Fibroblast of lung (primary cell): ENCODE measurements around the gene TDP1. TPM values are rescaled to one million over a fixed set of nuclear protein-coding genes. Genes with fewer than 3 reads are reported as not detected.

Experiments used
- DNase-seq, 2 donors: peaks; one replicate each; pipeline versions ENCODE4 v3.0.0 to v3.0.0-alpha.2; 2010; ENCODE audit warnings: low read depth in 2 of 2
- H2AFZ ChIP-seq: 2 replicates; pipeline ENCODE4 v1.5.1; 2012; ENCODE audit warnings: low read length, control low read depth, inconsistent platforms
- H3K27ac ChIP-seq: 2 replicates; pipeline ENCODE4 v1.5.1; 2011; ENCODE audit warnings: low read length, control low read depth; ENCODE audit not compliant: insufficient read depth
- H3K27me3 ChIP-seq: 2 replicates; pipeline ENCODE4 v1.5.1; 2011; ENCODE audit warnings: mild to moderate bottlenecking, low read length; ENCODE audit not compliant: control insufficient read depth, insufficient read depth
- H3K36me3 ChIP-seq: 2 replicates; pipeline ENCODE4 v1.5.1; 2011; ENCODE audit warnings: low read length; ENCODE audit not compliant: control insufficient read depth, insufficient read depth
- H3K4me1 ChIP-seq: 2 replicates; pipeline ENCODE4 v1.5.1; 2011; ENCODE audit warnings: low read length; ENCODE audit not compliant: control insufficient read depth, insufficient read depth; ENCODE audit errors: extremely low read depth
- H3K4me2 ChIP-seq: 2 replicates; pipeline ENCODE4 v1.5.1; 2011; ENCODE audit warnings: low read length, control low read depth; ENCODE audit not compliant: insufficient read depth; ENCODE audit errors: extremely low read depth
- H3K4me3 ChIP-seq, 4 experiments: fragments of 200-600 bp in 1 of 4; sonication (generic) in 1 of 4; replicated peaks in 1 of 4; 2 replicates each; pipeline ENCODE4 v1.5.1; 2011 to 2016; ENCODE audit warnings: low read length in 4 of 4, low read depth in 3 of 4, mild to moderate bottlenecking in 3 of 4, control low read depth in 2 of 4, inconsistent platforms in 1 of 4, mixed read lengths in 1 of 4; ENCODE audit not compliant: insufficient read depth in 1 of 4; ENCODE audit errors: control extremely low read depth in 1 of 4
- H3K79me2 ChIP-seq: 2 replicates; pipeline ENCODE4 v1.5.1; 2012; ENCODE audit warnings: mild to moderate bottlenecking, low read length, inconsistent platforms; ENCODE audit not compliant: control insufficient read depth, insufficient read depth
- H3K9ac ChIP-seq: 2 replicates; pipeline ENCODE4 v1.5.1; 2011; ENCODE audit warnings: mild to moderate bottlenecking, low read length, control low read depth; ENCODE audit not compliant: insufficient read depth
- H3K9me3 ChIP-seq: 2 replicates; pipeline ENCODE4 v1.5.1; 2012; ENCODE audit warnings: low read depth, low read length; ENCODE audit not compliant: control insufficient read depth, insufficient read depth
- H4K20me1 ChIP-seq: 2 replicates; pipeline ENCODE4 v1.5.1; 2011; ENCODE audit warnings: low read length; ENCODE audit not compliant: control insufficient read depth, insufficient read depth; ENCODE audit errors: extremely low read depth
- CTCF ChIP-seq, 2 donors: IDR thresholded peaks in 1 of 2; conservative IDR thresholded peaks in 1 of 2; 1 replicate in 1 of 2; 2 replicates in 1 of 2; pipeline ENCODE4 v1.5.1; 2011 to 2012; ENCODE audit warnings: low read length in 2 of 2, control low read depth in 1 of 2, inconsistent platforms in 1 of 2, low read depth in 1 of 2, mild to moderate bottlenecking in 1 of 2
- EZH2 ChIP-seq: IDR thresholded peaks from 2 replicates; pipeline ENCODE4 v1.5.1; 2012; ENCODE audit warnings: low read length, control low read depth, mild to moderate bottlenecking; ENCODE audit errors: missing control alignments
- polyA plus RNA-seq, 2 donors: library from polyadenylated mRNA; depleted of rRNA in 1 of 2; stranded (reverse) in 1 of 2; unstranded in 1 of 2; fragments of >200 nt; gene quantifications; 2 replicates each; pipeline ENCODE4 v1.2.1, GENCODE V29; 2011 to 2012; ENCODE audit warnings: missing spikeins in 1 of 2
- total RNA-seq: library from RNA; depleted of rRNA; stranded (reverse); fragments of >200 nt; gene quantifications from 2 replicates; pipeline ENCODE4 v1.2.1, GENCODE V29; 2014

Gene TDP1
- total and polyA plus RNA-seq, 2 donors (not counting 1 experiment from before 2014, with no cell fraction given), result 11.7 to 13.7 TPM

GRCh38 chr14:90093942-90094595, 138.3 kb downstream of the TDP1 start:
- no peak overlapping the region for H3K9ac ChIP-seq
- H2AFZ ChIP-seq, result no peak overlapping the region
- H4K20me1 ChIP-seq, result no peaks in the 10 kb centered on the region
- H3K79me2 ChIP-seq, result no peaks in the 10 kb centered on the region
- no peaks in the 10 kb centered on the region for H3K36me3 ChIP-seq
- peak; percentile 7 to 85 for DNase-seq
- H3K27ac ChIP-seq, result no peak overlapping the region
- no peaks in the 10 kb centered on the region for H3K27me3 ChIP-seq
- no peak overlapping the region for H3K4me3 ChIP-seq
- H3K4me2 ChIP-seq, result no peak overlapping the region
- H3K4me1 ChIP-seq, result no peaks in the 10 kb centered on the region
- H3K9me3 ChIP-seq, result no peaks in the 10 kb centered on the region
- TF ChIP-seq CTCF (conservative IDR thresholded peaks at IDR 0.05 in 1 of 2, IDR thresholded peaks at IDR 0.05 in 1 of 2; ENCODE audit: low read depth in 1 of 2, low read length in 2 of 2), result no peak
- TF ChIP-seq EZH2, result no peak

Other genes with a start within 250 kb of the TDP1 start
- gene EFCAB11, start 1.2 kb upstream of the TDP1 start, total RNA-seq, result 2.6 and 2.8 TPM in 2 replicates
- gene EFCAB11, start 1.2 kb upstream of the TDP1 start, polyA plus RNA-seq, result 4.0 and 7.1 TPM in 2 replicates
- gene KCNK13, start 106.1 kb downstream of the TDP1 start, total RNA-seq, result not detected in 2 replicates
- not detected in 2 replicates for gene KCNK13, start 106.1 kb downstream of the TDP1 start, polyA plus RNA-seq